HG02870 (cell line): ENCODE measurements around the gene PRKCE.

Source experiments
- ATAC-seq: cut with Tn5 transposase; IDR thresholded peaks from one replicate; pipeline ENCODE4 v1.9.1; 2021; ENCODE audit warnings: mild to moderate bottlenecking, moderate library complexity; ENCODE audit not compliant: unreplicated experiment

Gene PRKCE

GRCh38 chr2:46229134-46230063 is 577.9 kb downstream of the PRKCE start:
- peak; percentile 79 for ATAC-seq

GRCh38 chr2:46230115-46230571 is 578.7 kb downstream of the PRKCE start:
- ATAC-seq, result peak; percentile 26

DNA sequence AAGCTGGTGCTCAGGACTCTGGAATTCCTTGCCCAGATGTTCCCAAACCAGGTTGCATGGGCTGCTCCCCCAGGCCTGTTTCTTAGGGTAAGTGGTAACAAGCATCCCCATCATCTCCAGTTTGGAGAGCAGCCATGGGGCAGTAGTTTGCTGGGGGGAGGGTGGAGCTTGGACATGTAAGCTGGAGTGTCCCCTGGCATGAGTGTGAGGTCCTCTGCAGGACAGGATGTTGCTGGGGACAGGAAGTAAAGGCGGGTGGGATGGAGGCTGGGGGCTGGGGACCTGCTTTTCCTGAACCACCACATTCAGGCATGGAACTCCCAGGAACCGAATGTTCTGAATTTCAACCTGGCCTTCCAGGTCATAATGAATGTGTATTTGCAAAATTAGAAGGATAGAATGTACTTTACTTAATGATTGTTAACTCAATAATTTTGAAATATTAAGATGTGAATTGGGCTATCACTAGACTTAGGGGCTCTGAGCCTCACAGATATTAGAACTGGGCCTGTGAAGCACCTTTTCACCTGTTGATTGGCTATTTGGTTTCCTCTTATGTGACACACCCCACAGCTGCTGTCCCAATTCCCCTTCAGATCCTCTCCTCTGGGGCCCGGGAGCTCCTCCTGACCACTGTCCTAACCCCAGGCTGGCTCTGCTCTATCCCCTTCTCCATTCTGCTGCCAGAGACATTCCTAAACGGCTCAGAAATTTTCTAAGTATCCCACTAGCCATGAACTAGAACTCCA is 579.4 kb downstream of the PRKCE start:
- no peak for ATAC-seq

DNA sequence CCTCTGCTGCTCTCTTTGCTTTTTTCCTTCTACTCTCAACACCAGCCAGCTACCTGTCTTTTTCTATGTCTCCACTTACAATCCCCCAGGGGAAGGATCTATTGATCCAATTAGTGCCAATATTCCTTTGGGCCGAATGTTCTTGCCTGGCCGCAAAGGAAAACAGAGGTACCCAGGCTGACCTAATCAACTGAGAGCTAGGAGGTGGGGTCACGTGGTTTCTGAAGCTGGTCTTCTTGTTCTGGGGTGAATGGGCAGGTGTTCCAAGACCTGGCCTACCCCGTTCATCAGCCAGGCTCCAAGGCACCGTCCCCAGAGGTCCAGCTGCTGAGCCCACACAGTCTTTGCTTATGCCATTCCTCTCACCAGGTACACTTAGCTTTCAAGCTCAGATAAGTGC is 580.2 kb downstream of the PRKCE start:
- ATAC-seq, result no peak

- no peak for ATAC-seq
These were observed 581.4 kb downstream of the PRKCE start for GRCh38 chr2:46232860-46233259.

DNA sequence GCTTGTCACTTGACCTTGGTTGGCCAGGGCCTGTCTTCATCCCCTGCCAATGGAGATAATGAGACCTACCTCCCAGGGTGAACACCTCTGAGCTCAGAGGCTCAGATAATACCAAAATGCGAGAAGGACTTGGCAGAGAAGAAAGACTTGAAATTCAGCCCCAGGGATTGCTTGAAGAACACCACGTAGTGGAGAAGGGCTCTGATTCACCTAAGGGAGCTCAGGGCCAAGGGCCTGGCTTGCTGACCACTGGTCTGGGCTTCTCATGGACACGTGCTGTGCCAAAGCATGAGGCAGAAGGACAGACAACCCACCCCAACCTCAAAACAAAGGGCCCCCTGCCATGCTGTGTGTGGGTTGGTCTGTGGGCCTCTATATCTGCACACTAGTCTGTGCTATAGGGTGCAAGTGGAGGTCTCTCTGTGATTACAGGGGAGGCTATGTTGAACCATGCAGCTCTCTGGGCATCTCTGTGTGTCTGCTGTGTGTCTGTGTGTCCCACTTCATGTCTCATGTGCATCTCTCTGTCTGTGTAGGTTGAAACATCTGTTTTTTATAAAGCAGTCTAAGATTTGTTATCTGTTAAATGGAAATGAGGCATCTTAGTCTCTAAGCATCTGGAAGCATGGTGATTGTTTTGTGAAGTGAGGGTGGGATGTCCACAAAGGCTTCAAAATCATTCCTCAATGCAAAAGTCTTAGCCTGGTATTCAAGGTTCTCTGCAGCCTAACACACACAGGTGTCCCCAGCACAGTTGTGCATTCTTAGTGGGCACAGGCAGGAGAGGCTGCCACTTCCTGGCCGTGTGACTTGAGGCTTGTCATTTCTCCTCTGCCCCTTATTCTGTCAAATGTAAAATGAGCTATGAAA is 584.8 kb downstream of the PRKCE start:
- no peak for ATAC-seq

DNA sequence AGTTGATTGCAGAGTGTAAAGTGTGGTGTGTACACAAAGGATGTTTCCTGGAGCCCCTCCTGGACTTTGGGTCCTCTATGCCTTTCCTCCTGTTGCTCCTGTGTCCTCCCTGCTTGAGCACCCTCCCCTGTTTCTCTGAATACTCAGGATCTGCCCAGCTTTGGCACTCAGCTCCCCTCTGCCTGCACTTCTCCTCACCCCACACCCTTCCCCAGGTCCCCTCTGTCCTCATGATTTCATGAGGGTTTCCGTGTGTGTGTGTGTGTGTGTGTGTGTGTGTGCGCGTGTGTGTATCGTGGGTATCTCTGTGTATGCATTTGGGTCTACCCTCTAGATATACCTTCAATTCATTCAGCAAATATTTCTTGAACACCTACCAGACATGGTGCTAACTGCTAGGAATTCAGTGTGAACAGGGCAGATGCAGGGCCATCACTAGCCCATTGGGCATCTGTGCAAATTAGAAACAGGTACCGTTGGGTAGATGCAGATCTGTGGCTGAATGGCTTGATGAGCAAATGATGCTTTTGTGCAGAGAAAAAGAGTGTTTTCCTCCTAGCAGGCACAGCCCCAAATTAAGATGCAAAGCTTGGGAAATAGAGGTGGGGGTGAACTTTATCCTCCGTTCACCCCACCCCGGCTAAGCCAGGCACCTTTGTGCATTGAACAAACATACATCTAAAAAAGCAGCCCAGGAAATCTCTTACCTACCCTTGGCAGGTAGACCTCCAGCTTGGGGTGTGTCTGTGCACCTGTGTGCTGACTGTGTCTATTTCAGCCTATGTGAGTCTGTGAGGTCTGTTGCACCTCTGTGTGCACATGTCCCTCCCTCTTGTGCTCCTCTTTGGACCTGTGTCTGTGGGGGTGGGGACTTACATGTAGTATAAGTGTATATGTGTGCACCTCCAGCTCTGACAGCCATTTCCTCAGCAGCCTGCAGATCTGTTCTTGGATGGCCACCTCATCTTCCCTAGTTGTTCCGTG is 585.7 kb downstream of the PRKCE start:
- ATAC-seq, result no peak
